Measurements from ENCODE around the gene RRBP1. TPM values are rescaled to one million over a fixed set of nuclear protein-coding genes. Genes with fewer than 3 reads are reported as not detected.

RRBP1 gene
- total RNA-seq, 2 experiments from 2014 or later, result 55.7 to 59.6 TPM

GRCh38 chr20:17684077-17684888 lies 2.2 kb upstream of the RRBP1 start:
- ATAC-seq, result no peak
- CTCF ChIA-PET, result interaction anchor here (2.3 to 3.6 kb wide), 3 partner anchors 20 to 254 kb away, joined by 10 to 27 read pairs (median 26); partner anchors contain the start of gene DSTN
- Mint-ChIP-seq H3K4me1 (peaks cover 18% of the 10 kb centered on the region), H3K27ac (no peak overlapping the region), H3K4me3 (no peak overlapping the region), H3K36me3 (peaks cover 4% of the 10 kb centered on the region), H3K9me3 (ENCODE audit: low read depth) (no peaks in the 10 kb centered on the region), H3K27me3 (peaks cover 52% of the 10 kb centered on the region)
- DNase-seq, result no peak

DNA sequence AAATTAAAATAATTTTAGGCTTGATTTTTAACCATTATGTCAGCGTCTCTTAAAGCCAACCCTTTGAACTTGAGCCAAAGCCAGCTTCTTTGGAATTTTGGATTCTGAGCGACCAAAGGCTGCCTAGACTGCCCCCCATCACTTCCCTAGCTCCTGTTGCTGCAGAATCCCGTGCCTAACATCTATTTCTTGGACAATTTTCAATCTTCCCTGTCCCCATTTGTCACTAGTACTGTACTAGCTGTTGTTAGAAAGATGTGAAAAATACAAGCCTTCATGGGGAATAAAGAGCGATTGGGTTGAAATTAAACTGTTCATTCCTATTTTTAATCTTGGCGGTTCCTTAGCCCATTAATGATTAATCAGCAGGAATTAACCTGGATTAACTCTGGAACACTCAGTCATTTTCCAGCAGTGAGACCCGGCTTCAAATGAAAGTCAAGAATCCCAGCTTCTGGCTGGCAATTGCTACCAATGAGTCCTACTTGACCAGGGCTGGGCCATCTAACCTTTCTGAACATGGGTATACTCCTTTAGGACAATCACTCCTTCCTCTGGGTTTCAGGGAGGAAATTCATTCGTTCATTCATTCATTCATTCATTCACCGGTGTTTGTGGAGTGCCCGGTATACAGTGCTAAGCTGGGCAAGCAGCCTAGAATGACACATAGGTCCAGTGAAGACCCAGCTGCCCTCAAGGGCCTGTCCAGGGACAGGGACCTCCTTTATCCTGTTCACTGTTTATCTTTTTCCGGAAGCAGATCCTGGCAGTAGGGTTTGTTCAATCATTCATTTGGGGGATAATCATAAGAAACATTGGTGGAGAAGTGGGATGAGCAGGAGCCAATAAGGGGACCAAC lies 1.4 kb upstream of the RRBP1 start:
- peaks cover 46% of the 10 kb centered on the region for H3K27me3 Mint-ChIP-seq
- H3K27ac Mint-ChIP-seq, result no peak overlapping the region
- peak overlapping the region; percentile 76 for H3K4me3 Mint-ChIP-seq
- H3K9me3 Mint-ChIP-seq (ENCODE audit: low read depth), result no peaks in the 10 kb centered on the region
- CTCF ChIA-PET, result interaction anchor here (0.7 to 3.8 kb wide), 40 partner anchors 8 to 817 kb away, joined by 3 to 37 read pairs (median 6); partner anchors contain the start of genes BANF2, DSTN and SNX5
- DNase-seq, result no peak
- H3K4me1 Mint-ChIP-seq, result peaks cover 21% of the 10 kb centered on the region
- no peak for ATAC-seq
- peaks cover 4% of the 10 kb centered on the region for H3K36me3 Mint-ChIP-seq

GRCh38 chr20:17682889-17683198 lies 802 bp upstream of the RRBP1 start:
- Mint-ChIP-seq H3K4me1 (peaks cover 24% of the 10 kb centered on the region), H3K4me3 (peak overlapping the region; percentile 76), H3K27ac (peak overlapping the region; percentile 59), H3K9me3 (ENCODE audit: low read depth) (no peaks in the 10 kb centered on the region), H3K36me3 (peaks cover 4% of the 10 kb centered on the region), H3K27me3 (peaks cover 42% of the 10 kb centered on the region)
- CTCF ChIA-PET, result interaction anchor here (0.7 to 3.8 kb wide), 45 partner anchors 8 to 818 kb away, joined by 3 to 37 read pairs (median 5); partner anchors contain the start of genes BANF2, BFSP1, DSTN and SNX5
- ATAC-seq (no peak), DNase-seq (no peak)

GRCh38 chr20:17681726-17682102 lies 328 bp downstream of the RRBP1 start:
- Mint-ChIP-seq H3K4me3 (peak overlapping the region; percentile 76), H3K9me3 (ENCODE audit: low read depth) (no peaks in the 10 kb centered on the region), H3K27ac (peak overlapping the region; percentile 84), H3K27me3 (peaks cover 31% of the 10 kb centered on the region), H3K4me1 (peaks cover 24% of the 10 kb centered on the region), H3K36me3 (peaks cover 6% of the 10 kb centered on the region)
- CTCF ChIA-PET, result interaction anchor here (0.6 to 3.8 kb wide), 38 partner anchors 9 to 996 kb away, joined by 3 to 37 read pairs (median 6); partner anchors contain the start of genes BFSP1, DSTN and SNX5
- DNase-seq, result no peak
- ATAC-seq, result peak; percentile 10

DNA sequence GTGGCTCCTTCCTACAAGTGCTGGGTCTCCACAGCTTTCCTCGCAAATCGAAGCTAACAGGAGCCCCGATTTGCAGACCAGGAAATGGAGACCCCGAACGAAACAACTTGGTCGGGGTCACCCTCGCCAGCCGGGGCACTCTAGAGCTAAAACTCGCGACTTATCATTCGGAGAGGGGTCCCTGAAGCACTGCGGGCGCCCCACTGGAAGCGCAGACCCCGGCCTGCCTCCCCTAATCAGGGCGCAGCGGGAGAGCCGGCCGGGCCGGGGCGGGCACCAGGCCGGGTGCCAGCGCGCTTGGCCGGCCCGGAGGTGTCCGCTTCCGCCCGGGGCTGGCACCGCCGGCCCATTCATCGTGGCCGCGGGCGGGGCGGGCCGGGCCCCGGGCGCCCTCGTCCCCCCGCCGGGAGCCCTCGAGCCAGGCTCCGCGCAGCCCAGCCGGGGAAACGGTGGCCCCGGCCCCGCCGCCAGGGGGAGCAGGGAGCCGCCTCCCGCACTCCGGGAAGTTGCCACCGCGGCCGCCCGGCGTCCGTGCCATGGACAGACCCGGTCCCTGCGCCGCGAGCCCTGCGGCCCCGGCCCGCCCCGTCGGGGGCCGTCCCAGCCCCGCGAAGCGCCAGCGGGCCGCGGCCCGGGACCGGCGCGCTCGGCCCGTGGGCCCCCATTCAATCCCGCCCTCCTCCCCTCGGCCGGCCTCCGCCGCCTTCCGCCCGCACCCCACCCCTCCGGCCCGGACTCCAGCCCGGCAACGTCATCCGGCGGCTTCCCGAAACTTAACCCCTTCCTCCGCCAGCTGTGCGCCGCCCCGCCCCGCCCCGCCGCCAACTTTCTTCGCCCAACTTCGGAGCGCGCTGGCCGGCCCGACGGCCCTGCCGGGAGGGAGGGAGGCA lies 961 bp downstream of the RRBP1 start:
- Mint-ChIP-seq H3K4me3 (peak overlapping the region; percentile 74), H3K9me3 (ENCODE audit: low read depth) (no peaks in the 10 kb centered on the region), H3K27me3 (peaks cover 26% of the 10 kb centered on the region), H3K4me1 (peaks cover 24% of the 10 kb centered on the region), H3K27ac (peak overlapping the region; percentile 68), H3K36me3 (peaks cover 6% of the 10 kb centered on the region)
- peak; percentile 48 for ATAC-seq
- peak; percentile 82 for DNase-seq
- CTCF ChIA-PET, result interaction anchor here (0.6 to 3.8 kb wide), 22 partner anchors 8 to 995 kb away, joined by 3 to 37 read pairs (median 10); partner anchors contain the start of gene DSTN

- CTCF ChIA-PET, result interaction anchor here (1.0 to 3.8 kb wide), 8 partner anchors 8 to 259 kb away, joined by 3 to 37 read pairs (median 9); no protein-coding TSS in a partner anchor
- H3K9me3 Mint-ChIP-seq (ENCODE audit: low read depth), result no peaks in the 10 kb centered on the region
- H3K27me3 Mint-ChIP-seq, result peaks cover 20% of the 10 kb centered on the region
- ATAC-seq (no peak), DNase-seq (no peak)
- peaks cover 6% of the 10 kb centered on the region for H3K36me3 Mint-ChIP-seq
- peak overlapping the region; percentile 74 for H3K4me3 Mint-ChIP-seq
- peaks cover 24% of the 10 kb centered on the region for H3K4me1 Mint-ChIP-seq
- H3K27ac Mint-ChIP-seq, result peak overlapping the region; percentile 68
Measured at GRCh38 chr20:17679941-17680835, 1.9 kb downstream of the RRBP1 start.

GRCh38 chr20:17678886-17679285 lies 3.2 kb downstream of the RRBP1 start:
- Mint-ChIP-seq H3K9me3 (ENCODE audit: low read depth) (no peaks in the 10 kb centered on the region), H3K4me3 (no peak overlapping the region), H3K4me1 (peaks cover 24% of the 10 kb centered on the region), H3K27me3 (peaks cover 7% of the 10 kb centered on the region), H3K27ac (no peak overlapping the region), H3K36me3 (peaks cover 6% of the 10 kb centered on the region)
- DNase-seq (no peak), ATAC-seq (no peak)
- CTCF ChIA-PET, result interaction anchor here (1.1 to 1.4 kb wide), 2 partner anchors 13 to 182 kb away, joined by 4 to 6 read pairs; no protein-coding TSS in a partner anchor

GRCh38 chr20:17678295-17678694 lies 3.7 kb downstream of the RRBP1 start:
- Mint-ChIP-seq H3K27ac (no peak overlapping the region), H3K9me3 (ENCODE audit: low read depth) (no peaks in the 10 kb centered on the region), H3K36me3 (peaks cover 6% of the 10 kb centered on the region), H3K27me3 (peaks cover 2% of the 10 kb centered on the region), H3K4me3 (no peak overlapping the region), H3K4me1 (peaks cover 24% of the 10 kb centered on the region)
- DNase-seq, result no peak
- CTCF ChIA-PET, result interaction anchor here (0.6 to 1.4 kb wide), 3 partner anchors 12 to 182 kb away, joined by 3 to 6 read pairs (median 4); no protein-coding TSS in a partner anchor
- ATAC-seq, result no peak

DNA sequence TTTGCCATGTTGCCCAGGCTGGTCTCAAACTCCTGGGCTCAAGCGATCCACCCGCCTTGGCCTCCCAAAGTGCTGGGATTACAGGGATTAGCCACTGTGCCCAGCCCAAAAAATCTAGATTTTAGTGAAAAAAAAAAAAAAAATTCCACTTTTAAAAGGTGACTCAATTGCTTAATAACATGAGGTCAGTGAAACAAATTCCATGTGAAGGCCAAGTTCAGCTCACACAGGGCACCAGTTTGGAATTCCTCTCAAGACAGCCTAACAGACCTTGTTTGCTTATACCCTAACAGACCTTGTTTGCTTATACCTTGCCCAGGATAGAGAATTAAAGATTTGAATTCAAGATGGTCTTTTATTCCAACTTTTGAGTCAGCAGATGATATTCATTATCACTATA lies 5.1 kb downstream of the RRBP1 start:
- ATAC-seq (no peak), DNase-seq (no peak)
- Mint-ChIP-seq H3K36me3 (peaks cover 11% of the 10 kb centered on the region), H3K27me3 (no peaks in the 10 kb centered on the region), H3K4me3 (no peak overlapping the region), H3K27ac (no peak overlapping the region), H3K9me3 (ENCODE audit: low read depth) (no peaks in the 10 kb centered on the region), H3K4me1 (peaks cover 22% of the 10 kb centered on the region)
- CTCF ChIA-PET, result interaction anchor here (1.7 kb wide), 1 partner anchor 10 kb away, joined by 6 read pairs; no protein-coding TSS in a partner anchor

- Mint-ChIP-seq H3K27me3 (no peaks in the 10 kb centered on the region), H3K4me3 (no peak overlapping the region), H3K4me1 (peaks cover 22% of the 10 kb centered on the region), H3K9me3 (ENCODE audit: low read depth) (no peaks in the 10 kb centered on the region), H3K36me3 (peaks cover 11% of the 10 kb centered on the region), H3K27ac (no peak overlapping the region)
- ATAC-seq (no peak), DNase-seq (no peak)
- CTCF ChIA-PET, result interaction anchor here (1.7 kb wide), 1 partner anchor 10 kb away, joined by 6 read pairs; no protein-coding TSS in a partner anchor
Measured at GRCh38 chr20:17676378-17676759, 5.7 kb downstream of the RRBP1 start.

GRCh38 chr20:17675519-17676377 lies 6.3 kb downstream of the RRBP1 start:
- DNase-seq, result no peak
- H3K27ac Mint-ChIP-seq, result no peak overlapping the region
- peaks cover 14% of the 10 kb centered on the region for H3K36me3 Mint-ChIP-seq
- peaks cover 22% of the 10 kb centered on the region for H3K4me1 Mint-ChIP-seq
- H3K27me3 Mint-ChIP-seq, result no peaks in the 10 kb centered on the region
- no peak for ATAC-seq
- H3K9me3 Mint-ChIP-seq (ENCODE audit: low read depth), result no peaks in the 10 kb centered on the region
- CTCF ChIA-PET, result interaction anchor here (0.7 to 1.7 kb wide), 2 partner anchors 9 to 171 kb away, joined by 3 to 6 read pairs; no protein-coding TSS in a partner anchor
- no peak overlapping the region for H3K4me3 Mint-ChIP-seq
